HepG2 (cell line): ENCODE measurements around the gene MORN5. TPM values are rescaled to one million over a fixed set of nuclear protein-coding genes. Genes with fewer than 3 reads are reported as not detected.

Experiments used
- AKAP8 ChIP-seq: sonication (generic); formaldehyde crosslinking; IDR thresholded peaks from 2 replicates; pipeline ENCODE4 v1.5.1; 2020; ENCODE audit warnings: mild to moderate bottlenecking, missing genetic modification reagents
- ATF1 ChIP-seq: IDR thresholded peaks from 2 replicates; pipeline ENCODE4 v1.6.1; 2016; ENCODE audit warnings: mild to moderate bottlenecking, control low read depth
- BCL6 ChIP-seq: IDR thresholded peaks from 2 replicates; pipeline ENCODE4 v1.6.1; 2016; ENCODE audit warnings: missing genetic modification reagents, missing compliant biosample characterization
- FOXA3 ChIP-seq: IDR thresholded peaks from 2 replicates; pipeline ENCODE4 v1.6.1; 2016; ENCODE audit warnings: missing genetic modification reagents, missing compliant biosample characterization
- JUN ChIP-seq: sonication (generic); formaldehyde crosslinking; IDR thresholded peaks from 2 replicates; pipeline ENCODE4 v1.4.0; 2020; ENCODE audit warnings: mild to moderate bottlenecking, missing genetic modification reagents
- PATZ1 ChIP-seq: sonication (generic); formaldehyde crosslinking; IDR thresholded peaks from 2 replicates; pipeline ENCODE4 v1.4.0; 2020; ENCODE audit warnings: missing genetic modification reagents
- RBM22 ChIP-seq: fragments of 200-400 bp; formaldehyde crosslinking; optimal IDR thresholded peaks from 2 replicates; pipeline ENCODE3; 2017; ENCODE audit warnings: mild to moderate bottlenecking, low read length, moderate library complexity
- RERE ChIP-seq: IDR thresholded peaks from 2 replicates; pipeline ENCODE4 v1.6.1; 2016; ENCODE audit warnings: low read depth, missing genetic modification reagents, missing compliant biosample characterization
- SCMH1 ChIP-seq: sonication (generic); formaldehyde crosslinking; IDR thresholded peaks from 2 replicates; pipeline ENCODE4 v1.9.0; 2021; ENCODE audit warnings: missing genetic modification reagents, mild to moderate bottlenecking, borderline replicate concordance
- TBL1XR1 ChIP-seq: fragments of 150-350 bp; IDR thresholded peaks from 2 replicates; pipeline ENCODE4 v1.6.1; 2014; ENCODE audit warnings: borderline replicate concordance, low read length; ENCODE audit not compliant: partially characterized antibody
- THYN1 ChIP-seq: sonication (generic); formaldehyde crosslinking; IDR thresholded peaks from 2 replicates; pipeline ENCODE4 v1.8.1; 2023; ENCODE audit warnings: low read depth, mild to moderate bottlenecking, moderate library complexity, missing genetic modification reagents, borderline replicate concordance
- TRIM22 ChIP-seq: fragments of 450-650 bp; IDR thresholded peaks from 2 replicates; pipeline ENCODE4 v1.6.1; 2017
- ZNF331 ChIP-seq: sonication (generic); formaldehyde crosslinking; IDR thresholded peaks from 2 replicates; pipeline ENCODE4 v1.4.0; 2020; ENCODE audit warnings: missing genetic modification reagents
- ZNF687 ChIP-seq: sonication (generic); formaldehyde crosslinking; IDR thresholded peaks from 2 replicates; pipeline ENCODE4 v1.5.1; 2020; ENCODE audit warnings: mild to moderate bottlenecking, missing genetic modification reagents, moderate library complexity
- polyA plus RNA-seq, 8 experiments: library from polyadenylated mRNA; depleted of rRNA in 3 of 8; stranded (reverse) in 7 of 8; unstranded in 1 of 8; fragments of >200 nt; fragmentation: Illumina TruSeq in 4 of 8; extraction: Trizol in 4 of 8; gene quantifications; 2 replicates each; pipeline versions ENCODE4 v1.2.1 to v1.2.3, GENCODE V29; 2011 to 2016; ENCODE audit warnings: low read depth in 4 of 8, missing spikeins in 1 of 8, mixed read lengths in 1 of 8; ENCODE audit not compliant: insufficient read depth in 1 of 8
- total RNA-seq, 5 experiments: library from RNA; depleted of rRNA; stranded (reverse); fragments of >200 nt; fragmentation: Illumina TruSeq; extraction: Trizol; gene quantifications; 2 replicates each; pipeline ENCODE4 v1.2.3, GENCODE V29; 2016; ENCODE audit warnings: low read depth in 1 of 5

The MORN5 gene
- total and polyA plus RNA-seq, 2 of the 13 experiments (the other 11 are each of a cell fraction or from before 2014, with no cell fraction given): not detected

DNA sequence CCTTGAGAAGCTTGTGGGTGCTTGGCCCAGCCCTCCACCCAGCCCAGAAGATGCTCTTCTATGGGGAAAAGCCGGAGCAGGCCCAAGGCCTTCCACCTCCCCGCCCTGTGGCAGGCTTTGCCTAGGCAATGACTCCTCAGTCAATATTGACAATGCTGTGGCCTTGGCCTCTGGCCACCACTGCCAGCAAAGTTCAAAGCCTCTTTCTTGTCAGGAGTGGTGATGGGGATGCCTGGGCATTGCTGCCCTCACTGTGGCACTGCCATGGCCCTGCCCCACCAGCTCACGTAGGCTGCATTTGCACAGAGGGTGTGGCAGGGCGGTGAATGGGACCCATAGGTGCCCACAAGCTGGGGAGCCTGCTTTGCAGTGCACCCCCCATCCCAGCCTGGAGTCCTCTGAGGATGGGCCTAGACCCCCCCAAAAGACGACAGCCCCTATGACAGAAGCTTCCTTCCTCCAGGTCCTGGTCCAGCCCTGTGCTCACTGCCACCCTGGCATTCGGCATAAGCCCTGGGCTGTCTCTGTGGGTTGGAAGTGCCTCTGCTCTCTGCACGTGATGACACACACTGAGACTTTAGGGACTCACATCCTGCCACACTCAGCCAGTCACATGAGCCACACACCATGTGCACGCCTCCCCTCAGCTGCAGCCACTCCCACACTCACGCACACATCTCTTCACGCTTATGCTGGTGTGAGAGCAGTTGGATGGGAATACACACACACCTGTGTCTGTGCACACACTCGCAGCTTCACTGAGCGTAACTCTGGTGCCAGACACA is 31.1 kb downstream of the MORN5 start (continued):
- TF ChIP-seq THYN1 (CRISPR knock-in tag): no peak
- TF ChIP-seq FOXA3: peak; percentile 96
- no peak for TF ChIP-seq SCMH1
- peak; percentile 50 for TF ChIP-seq BCL6 (CRISPR knock-in tag)
- TF ChIP-seq RERE (CRISPR knock-in tag): no peak
- TF ChIP-seq ATF1 (CRISPR knock-in tag): no peak
- TF ChIP-seq JUN: no peak
- no peak for TF ChIP-seq AKAP8 (CRISPR knock-in tag)
- TF ChIP-seq ZNF687 (CRISPR knock-in tag): peak; percentile 53
- no peak for TF ChIP-seq PATZ1 (CRISPR knock-in tag)
- TF ChIP-seq RBM22: no peak
- peak; percentile 44; the same call in 1 of the 2 replicates for TF ChIP-seq ZNF331
- no peak for TF ChIP-seq TBL1XR1
- TF ChIP-seq TRIM22: no peak
